ENCODE data around the gene KLF12. TPM values are rescaled to one million over a fixed set of nuclear protein-coding genes. Genes with fewer than 3 reads are reported as not detected.

Gene KLF12
- total and polyA plus RNA-seq, 2 experiments from 2014 or later = 12.8 to 19.8 TPM

DNA sequence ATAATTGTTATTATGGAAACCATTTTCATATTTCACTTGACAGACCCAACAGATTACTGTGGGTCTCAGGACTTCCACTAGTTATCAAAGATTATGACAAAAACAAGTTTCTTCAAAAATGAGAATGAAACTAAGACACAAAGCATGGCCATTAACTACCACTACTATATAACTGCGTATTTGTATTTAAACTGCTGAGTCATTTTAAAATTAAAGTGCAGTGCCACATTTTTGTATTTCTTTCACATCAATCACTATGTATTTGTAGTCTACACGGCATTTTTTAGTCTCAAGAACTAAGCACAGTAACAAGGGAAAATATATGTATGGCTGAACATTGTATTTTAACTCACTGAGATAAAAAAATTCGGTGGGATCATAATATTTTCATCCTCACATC is 10.1 kb upstream of the KLF12 start:
- no peak overlapping the region for H2AFZ ChIP-seq
- no peaks in the 10 kb centered on the region for H3K79me2 ChIP-seq (ENCODE audit: insufficient read depth)
- 88 to 91% methylated on average over 3 of the region's 3 CpGs for WGBS, 2 experiments (ENCODE audit: low coverage in 1 of 2, low lambda C conversion rate in 2 of 2, missing lambda C conversion rate in 2 of 2)
- TF ChIP-seq EZH2phosphoT487 (IDR thresholded peaks at IDR 0.05; ENCODE audit: insufficient read depth, low read depth) (no peak), EZH2 (IDR thresholded peaks at IDR 0.05; ENCODE audit: insufficient read depth, poor library complexity, severe bottlenecking) (no peak)
- H3K9ac ChIP-seq = no peak overlapping the region
- H3K9me3 ChIP-seq (ENCODE audit: low read depth) = no peaks in the 10 kb centered on the region
- H3K27ac ChIP-seq = no peak overlapping the region
- H3K4me3 ChIP-seq = no peak overlapping the region
- DNase-seq = no peak
- peaks cover 6% of the 10 kb centered on the region; the same call in 1 of the 2 replicates for H3K4me1 ChIP-seq (ENCODE audit: insufficient read depth)
- in situ Hi-C loops (cut with MboI) = no loop called here
- no peaks in the 10 kb centered on the region for H3F3A ChIP-seq (ENCODE audit: insufficient read depth)
- H3K36me3 ChIP-seq (ENCODE audit: low read depth) = no peaks in the 10 kb centered on the region
- no peaks in the 10 kb centered on the region for H4K20me1 ChIP-seq (ENCODE audit: insufficient read depth)
- no peak overlapping the region for H3K4me2 ChIP-seq (ENCODE audit: unreplicated experiment)
- no peaks in the 10 kb centered on the region for H3K27me3 ChIP-seq (replicated peaks; ENCODE audit: insufficient read depth)
- H3K9me2 ChIP-seq (ENCODE audit: insufficient read depth) = no peaks in the 10 kb centered on the region

DNA sequence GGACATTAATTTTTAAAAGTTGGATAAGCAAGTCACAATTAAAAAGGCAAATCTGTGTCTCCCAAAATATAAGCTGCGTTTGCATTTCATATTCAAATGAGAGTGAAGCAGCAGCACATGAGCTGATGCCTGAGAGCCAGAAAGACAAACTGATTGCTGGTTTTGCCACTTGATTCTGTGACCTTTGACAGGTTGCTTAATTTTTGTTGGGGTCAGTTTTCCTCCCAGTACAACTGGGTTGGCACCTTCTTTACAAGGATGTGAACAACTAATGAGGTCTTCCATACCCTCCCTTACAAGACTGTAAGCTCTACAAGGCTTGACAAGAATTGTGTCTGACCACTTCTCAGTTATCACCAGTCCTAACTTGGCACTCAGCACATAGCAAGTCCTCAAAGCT is 8.1 kb upstream of the KLF12 start:
- H3K27ac ChIP-seq = no peak overlapping the region
- no peaks in the 10 kb centered on the region for H3K9me2 ChIP-seq (ENCODE audit: insufficient read depth)
- no peak overlapping the region for H3K9ac ChIP-seq
- peaks cover 6% of the 10 kb centered on the region; the same call in 1 of the 2 replicates for H3K4me1 ChIP-seq (ENCODE audit: insufficient read depth)
- no peaks in the 10 kb centered on the region for H3K79me2 ChIP-seq (ENCODE audit: insufficient read depth)
- TF ChIP-seq EZH2phosphoT487 (IDR thresholded peaks at IDR 0.05; ENCODE audit: insufficient read depth, low read depth) = no peak
- TF ChIP-seq EZH2 (IDR thresholded peaks at IDR 0.05; ENCODE audit: insufficient read depth, poor library complexity, severe bottlenecking) = no peak
- no peaks in the 10 kb centered on the region for H3K9me3 ChIP-seq (ENCODE audit: low read depth)
- H3K4me3 ChIP-seq = no peak overlapping the region
- in situ Hi-C loops (cut with MboI) = no loop called here
- H3K27me3 ChIP-seq (replicated peaks; ENCODE audit: insufficient read depth) = no peaks in the 10 kb centered on the region
- no peaks in the 10 kb centered on the region for H3K36me3 ChIP-seq (ENCODE audit: low read depth)
- H3F3A ChIP-seq (ENCODE audit: insufficient read depth) = no peaks in the 10 kb centered on the region
- WGBS, 2 experiments (ENCODE audit: low coverage in 1 of 2, low lambda C conversion rate in 2 of 2, missing lambda C conversion rate in 2 of 2) = 100% methylated on average over 1 of the region's 1 CpG
- DNase-seq = no peak
- no peak overlapping the region for H3K4me2 ChIP-seq (ENCODE audit: unreplicated experiment)
- H2AFZ ChIP-seq = no peak overlapping the region
- H4K20me1 ChIP-seq (ENCODE audit: insufficient read depth) = no peaks in the 10 kb centered on the region

DNA sequence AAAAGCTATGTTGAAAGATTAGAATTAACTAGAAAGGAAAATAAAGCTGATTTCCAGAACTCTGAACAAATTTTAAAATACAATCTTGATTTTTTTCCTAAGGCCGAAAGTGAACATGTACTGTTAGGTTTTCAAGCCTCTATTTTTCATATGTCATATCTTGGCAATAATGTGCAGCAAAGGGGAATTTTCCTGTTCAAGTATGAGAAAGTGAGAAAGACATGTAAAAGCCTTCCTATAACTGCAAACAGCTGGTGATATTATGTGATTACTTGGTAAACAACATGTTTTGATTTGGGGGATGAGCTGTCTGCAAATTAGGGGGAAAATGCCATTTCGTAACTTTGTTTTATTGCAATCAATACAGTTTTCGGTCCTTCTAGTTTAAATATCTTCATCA is 4.0 kb upstream of the KLF12 start:
- peaks cover 6% of the 10 kb centered on the region; the same call in 1 of the 2 replicates for H3K4me1 ChIP-seq (ENCODE audit: insufficient read depth)
- H3K4me2 ChIP-seq (ENCODE audit: unreplicated experiment) = no peak overlapping the region
- peaks cover 6% of the 10 kb centered on the region for H3K79me2 ChIP-seq (ENCODE audit: insufficient read depth)
- no peaks in the 10 kb centered on the region for H3K9me3 ChIP-seq (ENCODE audit: low read depth)
- in situ Hi-C loops (cut with MboI) = no loop called here
- H3K9ac ChIP-seq = no peak overlapping the region
- DNase-seq = no peak
- 85 to 93% methylated on average over 3 of the region's 3 CpGs for WGBS, 2 experiments (ENCODE audit: low coverage in 1 of 2, low lambda C conversion rate in 2 of 2, missing lambda C conversion rate in 2 of 2)
- H3K9me2 ChIP-seq (ENCODE audit: insufficient read depth) = no peaks in the 10 kb centered on the region
- H3K4me3 ChIP-seq = no peak overlapping the region
- H3K36me3 ChIP-seq (ENCODE audit: low read depth) = no peaks in the 10 kb centered on the region
- peaks cover 6% of the 10 kb centered on the region; the same call in 1 of the 2 replicates for H3F3A ChIP-seq (ENCODE audit: insufficient read depth)
- H3K27me3 ChIP-seq (replicated peaks; ENCODE audit: insufficient read depth) = no peaks in the 10 kb centered on the region
- H2AFZ ChIP-seq = no peak overlapping the region
- no peak for TF ChIP-seq EZH2phosphoT487 (IDR thresholded peaks at IDR 0.05; ENCODE audit: insufficient read depth, low read depth)
- no peak for TF ChIP-seq EZH2 (IDR thresholded peaks at IDR 0.05; ENCODE audit: insufficient read depth, poor library complexity, severe bottlenecking)
- no peak overlapping the region for H3K27ac ChIP-seq
- no peaks in the 10 kb centered on the region for H4K20me1 ChIP-seq (ENCODE audit: insufficient read depth)

DNA sequence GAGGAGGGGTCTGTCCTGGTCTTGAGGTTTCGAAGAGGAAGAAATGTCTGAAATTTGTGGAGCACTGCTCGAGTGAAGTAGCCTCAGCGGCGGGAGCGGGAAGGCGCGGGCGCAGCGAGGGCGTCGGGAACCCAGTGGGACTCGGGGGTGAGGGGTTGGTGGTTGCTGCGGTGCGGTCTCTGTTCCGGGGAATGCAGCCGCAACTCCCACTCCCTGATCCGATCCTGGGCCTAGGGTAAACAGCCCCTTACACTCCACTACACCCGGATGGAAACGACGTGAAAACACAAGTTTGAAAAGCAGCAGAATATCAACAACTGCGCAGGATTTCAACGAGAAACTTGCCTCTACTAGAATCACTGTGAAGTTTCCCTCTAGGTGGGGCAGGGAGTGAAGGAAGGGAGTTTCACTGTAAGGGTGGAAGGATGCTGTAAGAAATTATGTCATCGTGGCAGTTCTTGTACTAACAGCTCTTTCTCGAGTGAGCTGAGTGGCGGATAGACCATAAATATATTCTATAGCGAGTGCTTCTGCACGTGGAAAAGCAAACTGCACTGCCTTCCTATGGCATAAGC is 2.0 kb upstream of the KLF12 start:
- Histone ChIP-seq H3K9me2 (ENCODE audit: insufficient read depth) (no peaks in the 10 kb centered on the region), H3K4me2 (ENCODE audit: unreplicated experiment) (peak overlapping the region; percentile 82), H3K9me3 (ENCODE audit: low read depth) (no peaks in the 10 kb centered on the region), H3K36me3 (ENCODE audit: low read depth) (no peaks in the 10 kb centered on the region), H2AFZ (peak overlapping the region; percentile 78), H3K4me3 (peak overlapping the region; percentile 97), H3K27me3 (replicated peaks; ENCODE audit: insufficient read depth) (no peaks in the 10 kb centered on the region), H3K4me1 (ENCODE audit: insufficient read depth) (peaks cover 13% of the 10 kb centered on the region), H4K20me1 (ENCODE audit: insufficient read depth) (no peaks in the 10 kb centered on the region), H3K27ac (peak overlapping the region; percentile 90), H3K9ac (peak overlapping the region; percentile 89), H3K79me2 (ENCODE audit: insufficient read depth) (peaks cover 27% of the 10 kb centered on the region), H3F3A (ENCODE audit: insufficient read depth) (peaks cover 24% of the 10 kb centered on the region)
- no peak for TF ChIP-seq EZH2 (IDR thresholded peaks at IDR 0.05; ENCODE audit: insufficient read depth, poor library complexity, severe bottlenecking)
- no peak for TF ChIP-seq EZH2phosphoT487 (IDR thresholded peaks at IDR 0.05; ENCODE audit: insufficient read depth, low read depth)
- in situ Hi-C loops (cut with MboI) = no loop called here
- DNase-seq = peak; percentile 75
- WGBS, 2 experiments (ENCODE audit: low coverage in 1 of 2, low lambda C conversion rate in 2 of 2, missing lambda C conversion rate in 2 of 2) = 2 to 3% methylated on average over 26 to 27 of the region's 27 CpGs
